Epithelial cell of esophagus (primary cell): ENCODE results near the gene CPA3.

Experiments used
- DNase-seq: peaks from one replicate; pipeline ENCODE4 v3.0.0; 2010; ENCODE audit warnings: low read depth
- H3K4me3 ChIP-seq: 2 replicates; pipeline ENCODE4 v1.5.1; 2011; ENCODE audit warnings: mild to moderate bottlenecking, low read length, control low read depth
- CTCF ChIP-seq: IDR thresholded peaks from 2 replicates; pipeline ENCODE4 v1.5.1; 2011; ENCODE audit warnings: low read depth, mild to moderate bottlenecking, low read length, control low read depth, inconsistent platforms; ENCODE audit not compliant: insufficient read depth; ENCODE audit errors: missing control alignments

CPA3 gene, protein sequence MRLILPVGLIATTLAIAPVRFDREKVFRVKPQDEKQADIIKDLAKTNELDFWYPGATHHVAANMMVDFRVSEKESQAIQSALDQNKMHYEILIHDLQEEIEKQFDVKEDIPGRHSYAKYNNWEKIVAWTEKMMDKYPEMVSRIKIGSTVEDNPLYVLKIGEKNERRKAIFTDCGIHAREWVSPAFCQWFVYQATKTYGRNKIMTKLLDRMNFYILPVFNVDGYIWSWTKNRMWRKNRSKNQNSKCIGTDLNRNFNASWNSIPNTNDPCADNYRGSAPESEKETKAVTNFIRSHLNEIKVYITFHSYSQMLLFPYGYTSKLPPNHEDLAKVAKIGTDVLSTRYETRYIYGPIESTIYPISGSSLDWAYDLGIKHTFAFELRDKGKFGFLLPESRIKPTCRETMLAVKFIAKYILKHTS

DNA sequence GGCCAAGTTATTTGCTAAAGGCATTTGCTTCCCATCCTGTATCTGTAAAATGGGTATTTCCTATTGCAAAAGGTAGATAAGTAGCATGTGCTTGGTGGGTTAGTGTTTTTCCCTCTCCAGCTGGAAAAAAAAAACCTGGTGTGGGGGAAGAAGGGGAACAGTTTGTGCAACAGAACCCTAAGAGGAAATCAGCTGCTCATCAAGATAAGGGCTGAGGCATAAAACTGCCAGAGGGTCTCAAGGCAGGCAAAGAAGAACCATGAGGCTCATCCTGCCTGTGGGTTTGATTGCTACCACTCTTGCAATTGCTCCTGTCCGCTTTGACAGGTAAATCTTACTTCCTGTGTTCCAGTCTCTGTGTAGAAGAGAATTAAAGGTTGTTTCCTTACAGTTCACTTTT, at the start of gene CPA3:
Gene CPA3 (plus strand): TSS at position 248 of the 400 bp plus-strand sequence. CDS start 12 bp downstream, at position 260.
- DNase-seq = no peak
- no peak for TF ChIP-seq CTCF
- H3K4me3 ChIP-seq = no peak within 1 kb of the TSS

GRCh38 chr3:148815316-148816110, 49.6 kb upstream of the CPA3 start:
- H3K4me3 ChIP-seq = no peak overlapping the region
- TF ChIP-seq CTCF = no peak
- DNase-seq = no peak

GRCh38 chr3:148816427-148816826, 48.7 kb upstream of the CPA3 start:
- no peak for DNase-seq
- H3K4me3 ChIP-seq = no peak overlapping the region
- no peak for TF ChIP-seq CTCF

GRCh38 chr3:148816981-148817525, 48.0 kb upstream of the CPA3 start:
- no peak for TF ChIP-seq CTCF
- no peak for DNase-seq
- H3K4me3 ChIP-seq = no peak overlapping the region

- no peak overlapping the region for H3K4me3 ChIP-seq
- no peak for TF ChIP-seq CTCF
- DNase-seq = no peak
These were observed 44.5 kb upstream of the CPA3 start for GRCh38 chr3:148820361-148821245.

DNA sequence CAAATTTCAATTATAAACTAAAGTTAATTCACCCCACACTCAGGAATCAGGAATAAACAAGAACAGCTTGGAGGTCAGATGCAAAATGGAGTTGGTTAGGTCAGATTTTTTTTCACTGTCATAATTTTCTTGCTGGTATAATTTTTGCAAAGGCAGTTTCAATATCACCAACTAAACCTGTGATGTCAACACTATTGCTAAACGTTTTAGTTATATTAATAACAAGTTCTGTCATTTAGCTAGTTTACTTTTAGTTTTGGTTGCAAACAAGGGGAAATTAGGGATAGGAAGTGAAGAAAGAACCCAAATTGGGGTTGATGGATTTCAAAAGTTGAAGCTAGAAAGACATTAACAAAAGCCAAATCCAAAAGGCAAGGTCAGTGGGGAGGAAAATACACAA, 42.1 kb upstream of the CPA3 start:
- no peak for DNase-seq
- TF ChIP-seq CTCF = no peak

More for the DNA sequence above, 42.1 kb upstream of the CPA3 start:
- H3K4me3 ChIP-seq = no peak overlapping the region
